GM12864 (cell line): Measurements from ENCODE around the gene CLTCL1.

ENCODE experiments used
- DNase-seq: peaks from one replicate; pipeline ENCODE4 v3.0.0-alpha.2; 2011; ENCODE audit warnings: low read depth
- H3K4me3 ChIP-seq: 2 replicates; pipeline ENCODE4 v1.5.1; 2011; ENCODE audit warnings: mild to moderate bottlenecking, low read depth, low read length, control low read depth
- CTCF ChIP-seq: IDR thresholded peaks from 2 replicates; pipeline ENCODE4 v1.5.1; 2011; ENCODE audit warnings: low read depth, mild to moderate bottlenecking, moderate library complexity, low read length, control low read depth, inconsistent platforms; ENCODE audit errors: missing control alignments

Gene CLTCL1

DNA sequence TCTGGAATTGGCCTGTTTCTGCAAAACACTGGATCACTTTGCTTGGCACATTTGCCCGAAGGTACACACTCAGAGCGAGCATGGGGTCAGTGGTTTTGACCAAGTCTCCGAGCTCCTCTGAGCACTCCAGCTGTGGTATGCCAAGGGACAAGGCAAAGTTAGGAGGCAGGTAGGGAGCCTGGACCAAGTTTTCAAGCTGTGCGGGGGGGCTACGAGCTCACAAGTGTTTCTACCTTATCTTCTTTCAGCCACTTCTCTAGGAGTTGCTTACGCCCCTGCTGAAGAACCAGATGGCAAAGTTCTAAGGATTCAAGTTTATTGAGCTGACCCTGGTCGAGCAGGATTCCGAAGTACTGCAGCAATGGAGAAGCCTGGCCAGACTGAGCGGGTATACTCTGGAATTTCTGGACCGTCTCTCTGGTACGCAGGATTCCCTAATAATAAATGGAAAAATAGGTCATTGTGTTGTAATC, 58.3 kb downstream of the CLTCL1 start:
- no peak for TF ChIP-seq CTCF
- DNase-seq = no peak
- no peak overlapping the region for H3K4me3 ChIP-seq

DNA sequence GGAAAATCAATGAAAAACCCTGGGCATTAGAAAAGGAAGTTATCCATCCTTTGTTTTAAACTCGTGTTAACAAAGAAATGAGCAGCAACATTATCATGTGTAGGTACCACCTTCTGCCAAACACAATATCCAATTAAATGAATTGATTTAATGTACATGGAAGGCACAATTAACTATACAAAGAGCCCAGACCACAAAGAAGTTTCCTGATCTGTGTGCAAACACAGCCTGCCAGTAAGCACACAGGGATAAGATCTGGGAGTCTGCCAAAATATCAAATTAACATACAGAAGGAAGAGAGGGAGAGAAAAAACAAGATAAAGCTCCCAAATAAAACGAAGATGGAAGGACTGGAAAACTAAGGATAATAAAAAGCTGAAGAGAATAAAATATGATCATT, 58.9 kb downstream of the CLTCL1 start:
- TF ChIP-seq CTCF = no peak
- no peak for DNase-seq
- H3K4me3 ChIP-seq = no peak overlapping the region

- TF ChIP-seq CTCF = no peak
- H3K4me3 ChIP-seq = no peak overlapping the region
- DNase-seq = no peak
Measured at GRCh38 chr22:19231986-19232385, 59.5 kb downstream of the CLTCL1 start.

GRCh38 chr22:19229600-19229999, 61.9 kb downstream of the CLTCL1 start:
- no peak for DNase-seq
- no peak overlapping the region for H3K4me3 ChIP-seq
- TF ChIP-seq CTCF = no peak

GRCh38 chr22:19228179-19228578, 63.3 kb downstream of the CLTCL1 start:
- no peak for DNase-seq
- no peak for TF ChIP-seq CTCF
- no peak overlapping the region for H3K4me3 ChIP-seq

- H3K4me3 ChIP-seq = no peak overlapping the region
- no peak for TF ChIP-seq CTCF
- no peak for DNase-seq
Measured at GRCh38 chr22:19226428-19226827, 65.1 kb downstream of the CLTCL1 start.

DNA sequence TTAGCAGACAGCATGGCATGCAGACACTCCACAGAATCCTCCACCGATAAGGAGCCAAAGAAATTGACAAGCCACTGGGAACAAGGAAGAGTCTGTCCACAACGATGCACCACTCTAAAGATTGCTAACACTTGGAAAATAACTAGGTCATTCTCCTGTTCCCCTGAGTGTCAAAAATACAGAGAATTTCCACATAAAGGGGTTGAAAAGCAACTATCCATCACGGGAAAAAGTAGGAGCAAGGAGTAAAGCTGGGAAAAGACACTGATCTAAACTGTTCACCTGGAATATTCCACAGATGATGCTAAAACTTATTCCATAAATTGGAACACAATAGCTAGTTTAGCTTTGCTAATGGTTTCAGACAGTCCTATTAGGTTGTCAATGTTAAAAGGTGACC, 66.0 kb downstream of the CLTCL1 start:
- no peak for TF ChIP-seq CTCF
- no peak for DNase-seq
- H3K4me3 ChIP-seq = no peak overlapping the region
